ENCODE data around the gene HLA-C. TPM values are rescaled to one million over a fixed set of nuclear protein-coding genes. Genes with fewer than 3 reads are reported as not detected.

Gene HLA-C
- polyA plus RNA-seq, 1 of the 3 experiments (the other 2 are of a cell fraction), result 434 TPM

DNA sequence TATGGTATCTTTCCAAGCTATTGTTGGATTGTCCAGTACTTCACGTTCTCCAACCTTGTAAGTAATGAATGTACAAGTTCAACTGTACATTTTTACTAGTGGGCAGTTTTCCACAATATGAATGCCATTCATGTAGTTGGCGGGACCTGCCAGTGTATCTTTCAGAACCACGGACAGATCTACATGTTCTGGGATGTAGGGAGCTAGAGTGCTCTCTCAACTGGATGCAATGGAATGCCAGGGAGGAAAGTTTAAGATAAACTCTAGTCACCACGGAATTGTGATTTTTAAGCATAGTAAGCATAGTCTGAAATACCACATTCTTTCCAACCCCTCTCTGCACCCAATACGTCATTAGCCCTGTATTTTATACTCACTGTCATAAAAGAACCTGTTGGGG lies 21.5 kb upstream of the HLA-C start:
- Histone ChIP-seq H4K20me1 (ENCODE audit: insufficient read depth) (no peaks in the 10 kb centered on the region), H3F3A (replicated peaks; ENCODE audit: insufficient read depth) (no peaks in the 10 kb centered on the region), H3K9me2 (0 out of 2 replicates have a peak, but pooled peaks cover 5% of the 10 kb centered on the region), H3K36me3 (replicated peaks in 1 of 2; ENCODE audit: control insufficient read depth in 1 of 2, insufficient read depth in 2 of 2, low read length in 1 of 2) (no peaks in the 10 kb centered on the region), H3K27ac (ENCODE audit: low read depth in 2 of 2, low read length in 1 of 2) (no peak overlapping the region), H3K9me3 (no peaks in the 10 kb centered on the region), H3K4me2 (no peak overlapping the region), H3K4me1 (ENCODE audit: control insufficient read depth in 1 of 2, insufficient read depth in 2 of 2, low read depth in 1 of 2, low read length in 1 of 2) (no peaks in the 10 kb centered on the region), H3K9ac (no peak overlapping the region), H2AFZ (ENCODE audit: low read depth) (no peak overlapping the region), H3K79me2 (ENCODE audit: insufficient read depth) (no peaks in the 10 kb centered on the region), H3K27me3 (ENCODE audit: insufficient read depth) (peaks cover 16% of the 10 kb centered on the region; the same call in 1 of the 2 replicates), H3K4me3 (ENCODE audit: low read depth in 2 of 2, low read length in 1 of 2) (no peak overlapping the region)
- DNase-seq, result no peak
- WGBS (ENCODE audit: low lambda C conversion rate), result under 1% methylated on average over 5 of the region's 5 CpGs
- CTCF ChIA-PET, result no interaction called here
- POLR2A ChIA-PET, result no interaction called here
- no peak for TF ChIP-seq MEF2A (IDR thresholded peaks at IDR 0.05; ENCODE audit: borderline replicate concordance, low read depth)
- no peak for TF ChIP-seq TAF1 (IDR thresholded peaks at IDR 0.05; ENCODE audit: borderline replicate concordance, low read depth, low read length)
- TF ChIP-seq FOSL2 (IDR thresholded peaks at IDR 0.05; ENCODE audit: borderline replicate concordance, low read depth), result no peak
- no peak for TF ChIP-seq TCF12 (IDR thresholded peaks at IDR 0.05)
- TF ChIP-seq, protein P1, sequence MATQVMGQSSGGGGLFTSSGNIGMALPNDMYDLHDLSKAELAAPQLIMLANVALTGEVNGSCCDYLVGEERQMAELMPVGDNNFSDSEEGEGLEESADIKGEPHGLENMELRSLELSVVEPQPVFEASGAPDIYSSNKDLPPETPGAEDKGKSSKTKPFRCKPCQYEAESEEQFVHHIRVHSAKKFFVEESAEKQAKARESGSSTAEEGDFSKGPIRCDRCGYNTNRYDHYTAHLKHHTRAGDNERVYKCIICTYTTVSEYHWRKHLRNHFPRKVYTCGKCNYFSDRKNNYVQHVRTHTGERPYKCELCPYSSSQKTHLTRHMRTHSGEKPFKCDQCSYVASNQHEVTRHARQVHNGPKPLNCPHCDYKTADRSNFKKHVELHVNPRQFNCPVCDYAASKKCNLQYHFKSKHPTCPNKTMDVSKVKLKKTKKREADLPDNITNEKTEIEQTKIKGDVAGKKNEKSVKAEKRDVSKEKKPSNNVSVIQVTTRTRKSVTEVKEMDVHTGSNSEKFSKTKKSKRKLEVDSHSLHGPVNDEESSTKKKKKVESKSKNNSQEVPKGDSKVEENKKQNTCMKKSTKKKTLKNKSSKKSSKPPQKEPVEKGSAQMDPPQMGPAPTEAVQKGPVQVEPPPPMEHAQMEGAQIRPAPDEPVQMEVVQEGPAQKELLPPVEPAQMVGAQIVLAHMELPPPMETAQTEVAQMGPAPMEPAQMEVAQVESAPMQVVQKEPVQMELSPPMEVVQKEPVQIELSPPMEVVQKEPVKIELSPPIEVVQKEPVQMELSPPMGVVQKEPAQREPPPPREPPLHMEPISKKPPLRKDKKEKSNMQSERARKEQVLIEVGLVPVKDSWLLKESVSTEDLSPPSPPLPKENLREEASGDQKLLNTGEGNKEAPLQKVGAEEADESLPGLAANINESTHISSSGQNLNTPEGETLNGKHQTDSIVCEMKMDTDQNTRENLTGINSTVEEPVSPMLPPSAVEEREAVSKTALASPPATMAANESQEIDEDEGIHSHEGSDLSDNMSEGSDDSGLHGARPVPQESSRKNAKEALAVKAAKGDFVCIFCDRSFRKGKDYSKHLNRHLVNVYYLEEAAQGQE (IDR thresholded peaks at IDR 0.05; ENCODE audit: low read depth, low read length), result peak; percentile 95

DNA sequence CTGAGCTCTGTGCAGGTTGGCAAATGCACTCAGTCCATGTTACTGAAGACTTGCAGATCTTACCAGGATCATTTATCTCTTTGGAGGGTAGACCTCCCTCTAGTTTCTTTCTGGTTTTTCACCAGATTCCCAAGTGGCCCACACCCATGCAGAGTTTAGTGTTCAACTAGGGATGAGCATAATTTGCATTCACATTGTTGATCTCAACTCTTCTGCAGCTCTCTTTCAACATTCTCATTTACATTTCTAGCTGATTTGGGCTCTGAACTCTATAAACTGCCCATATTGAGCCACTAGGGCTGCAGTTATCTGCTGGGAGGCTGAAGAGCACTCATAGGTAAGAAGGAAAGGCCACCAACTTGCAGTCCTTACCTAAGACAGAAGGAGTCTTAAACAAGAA lies 17.9 kb upstream of the HLA-C start:
- no peaks in the 10 kb centered on the region for H4K20me1 ChIP-seq (ENCODE audit: insufficient read depth)
- CTCF ChIA-PET, result no interaction called here
- H3K27ac ChIP-seq (ENCODE audit: low read depth in 2 of 2, low read length in 1 of 2), result no peak overlapping the region
- no peaks in the 10 kb centered on the region for H3K79me2 ChIP-seq (ENCODE audit: insufficient read depth)
- H3K4me2 ChIP-seq, result no peak overlapping the region
- no peaks in the 10 kb centered on the region for H3K9me3 ChIP-seq
- no peaks in the 10 kb centered on the region for H3K36me3 ChIP-seq (replicated peaks in 1 of 2; ENCODE audit: control insufficient read depth in 1 of 2, insufficient read depth in 2 of 2, low read length in 1 of 2)
- no peak overlapping the region for H3K9ac ChIP-seq
- POLR2A ChIA-PET, result no interaction called here
- TF ChIP-seq TCF12 (IDR thresholded peaks at IDR 0.05) (no peak), RXRA (IDR thresholded peaks at IDR 0.05; ENCODE audit: borderline replicate concordance, low read depth) (no peak), MXI1 (IDR thresholded peaks at IDR 0.05; ENCODE audit: low read depth, low read length) (no peak)
- TF ChIP-seq, protein P1 (IDR thresholded peaks at IDR 0.05; ENCODE audit: low read depth, low read length), result no peak
- no peaks in the 10 kb centered on the region for H3K4me1 ChIP-seq (ENCODE audit: control insufficient read depth in 1 of 2, insufficient read depth in 2 of 2, low read depth in 1 of 2, low read length in 1 of 2)
- no peaks in the 10 kb centered on the region for H3K9me2 ChIP-seq
- H2AFZ ChIP-seq (ENCODE audit: low read depth), result no peak overlapping the region
- peaks cover 39% of the 10 kb centered on the region; the same call in 1 of the 2 replicates for H3K27me3 ChIP-seq (ENCODE audit: insufficient read depth)
- no peak overlapping the region for H3K4me3 ChIP-seq (ENCODE audit: low read depth in 2 of 2, low read length in 1 of 2)
- no peak for DNase-seq
- no peaks in the 10 kb centered on the region for H3F3A ChIP-seq (replicated peaks; ENCODE audit: insufficient read depth)

Measured in SK-N-SH (cell line).